HG03064 (cell line): ENCODE results near the gene PMVK.
A peak's percentile ranks its signal among the peaks of the same experiment; 100 is the strongest.

ENCODE experiments used
- ATAC-seq: cut with Tn5 transposase; IDR thresholded peaks from one replicate; pipeline ENCODE4 v1.9.1; 2021; ENCODE audit warnings: low read depth; ENCODE audit not compliant: unreplicated experiment

PMVK gene

GRCh38 chr1:154883919-154884868, 52.3 kb downstream of the PMVK start:
- ATAC-seq = no peak

GRCh38 chr1:154881820-154882535, 54.5 kb downstream of the PMVK start:
- no peak for ATAC-seq

- ATAC-seq = no peak
Measured at GRCh38 chr1:154880671-154881070, 55.8 kb downstream of the PMVK start.

GRCh38 chr1:154879038-154879421, 57.5 kb downstream of the PMVK start:
- no peak for ATAC-seq

- peak; percentile 57 for ATAC-seq
Measured at GRCh38 chr1:154878371-154879037, 58.0 kb downstream of the PMVK start.

GRCh38 chr1:154877370-154877974, 59.0 kb downstream of the PMVK start:
- ATAC-seq = no peak

- no peak for ATAC-seq
Measured at GRCh38 chr1:154876842-154877369, 59.6 kb downstream of the PMVK start.
